OCI-LY7 (cell line): Measurements from ENCODE around the gene DDC. TPM values are rescaled to one million over a fixed set of nuclear protein-coding genes. Genes with fewer than 3 reads are reported as not detected.

Experiments
- Bru-seq: library from RNA; stranded (reverse); fragments of 400-500 nt; gene quantifications from one replicate; lab custom pipeline; 2021; lab: Mats Ljungman, UMichigan
- BruChase-seq, 2 experiments: library from RNA; stranded (reverse); fragments of 400-500 nt; gene quantifications; one replicate each; lab custom pipeline; 2021; lab: Mats Ljungman, UMichigan
- BruUV-seq: library from RNA; stranded (reverse); fragments of 400-500 nt; replicated peaks from 2 replicates; lab custom pipeline; 2021; lab: Mats Ljungman, UMichigan
- CTCF ChIA-PET: fragments of 300-600 bp; sonication (Branson Sonifier 250); formaldehyde crosslinking; loops from one replicate; lab custom pipeline; 2022; ENCODE audit warnings: antibody characterized with exemption; ENCODE audit not compliant: unreplicated experiment; lab: Charles Lee
- POLR2A ChIA-PET: fragments of 300-600 bp; sonication (Branson Sonifier 250); formaldehyde crosslinking; loops from one replicate; lab custom pipeline; 2022; ENCODE audit warnings: antibody characterized with exemption; lab: Charles Lee
- DNase-seq: peaks from one replicate; pipeline ENCODE4 v3.0.0-alpha.2; 2015; ENCODE audit warnings: low spot score
- H2AFZ ChIP-seq: fragments of 200-600 bp; sonication (generic), shearing (Covaris generic); 2 replicates; pipeline ENCODE4 v1.6.1; 2014; ENCODE audit warnings: mild to moderate bottlenecking, antibody characterized with exemption, low read length, moderate library complexity
- H3K27ac ChIP-seq: fragments of 200-600 bp; sonication (generic); 2 replicates; pipeline ENCODE4 v1.5.1; 2014; ENCODE audit warnings: mixed run types, low read depth, mild to moderate bottlenecking, moderate library complexity, low read length, inconsistent platforms; ENCODE audit not compliant: poor library complexity, severe bottlenecking
- H3K36me3 ChIP-seq: fragments of 200-600 bp; sonication (generic); 2 replicates; pipeline ENCODE4 v1.6.1; 2014; ENCODE audit warnings: mild to moderate bottlenecking, antibody characterized with exemption, low read length, moderate library complexity, mixed read lengths; ENCODE audit not compliant: insufficient read depth
- H3K4me1 ChIP-seq: fragments of 200-600 bp; sonication (generic); 2 replicates; pipeline ENCODE4 v1.5.1; 2014; ENCODE audit warnings: mild to moderate bottlenecking, low read length; ENCODE audit not compliant: insufficient read depth, poor library complexity, severe bottlenecking
- H3K4me2 ChIP-seq: fragments of 200-600 bp; sonication (generic); 2 replicates; pipeline ENCODE4 v1.6.1; 2014; ENCODE audit warnings: mild to moderate bottlenecking, low read length
- H3K4me3 ChIP-seq: fragments of 200-600 bp; sonication (generic); 2 replicates; pipeline ENCODE4 v1.5.1; 2014; ENCODE audit warnings: mild to moderate bottlenecking, low read depth, low read length; ENCODE audit not compliant: poor library complexity, severe bottlenecking
- H3K79me2 ChIP-seq: fragments of 200-600 bp; sonication (generic); 2 replicates; pipeline ENCODE4 v1.6.1; 2016; ENCODE audit warnings: low read depth, mild to moderate bottlenecking, low read length, moderate library complexity, mixed read lengths; ENCODE audit not compliant: insufficient read depth
- H3K9me2 ChIP-seq: fragments of 200-600 bp; sonication (generic); 2 replicates; pipeline ENCODE4 v1.6.1; 2016; ENCODE audit warnings: mild to moderate bottlenecking, low read length, mixed read lengths; ENCODE audit not compliant: insufficient read depth
- H3K9me3 ChIP-seq: fragments of 200-600 bp; sonication (generic); 2 replicates; pipeline ENCODE4 v1.6.1; 2014; ENCODE audit warnings: mild to moderate bottlenecking, mixed run types, low read length, mixed read lengths
- H4K20me1 ChIP-seq: fragments of 200-600 bp; sonication (generic); 2 replicates; pipeline ENCODE4 v1.6.1; 2014; ENCODE audit warnings: mild to moderate bottlenecking, antibody characterized with exemption, low read length, moderate library complexity, mixed read lengths; ENCODE audit not compliant: insufficient read depth
- EZH2phosphoT487 ChIP-seq: fragments of 200-600 bp; sonication (generic); IDR thresholded peaks from 2 replicates; pipeline ENCODE4 v1.6.1; 2018; ENCODE audit warnings: low read depth, borderline replicate concordance, mild to moderate bottlenecking, mixed run types, antibody characterized with exemption, low read length, moderate library complexity, mixed read lengths
- intact Hi-C: fragments of 100-400 bp; cut with micrococcal nuclease; formaldehyde crosslinking; loops from one replicate; pipeline ENCODE4 v1.10.0; 2022; ENCODE audit not compliant: unreplicated experiment
- long read RNA-seq: library from polyadenylated mRNA; stranded (forward); transcript quantifications from one replicate; pipeline ENCODE4 v2.0.0, GENCODE V29; 2022
- total RNA-seq, 2 experiments: library from RNA; depleted of rRNA in 1 of 2; stranded (reverse); fragments of >200 nt in 1 of 2; shearing (Covaris generic) in 1 of 2; gene quantifications; 2 replicates each; pipeline ENCODE4 v1.2.3, GENCODE V29; 2014 to 2022
- TF ChIP-seq, protein P1 (sequence below): fragments of 200-600 bp; sonication (generic); conservative IDR thresholded peaks from 2 replicates; pipeline ENCODE4 v1.5.1; 2014; ENCODE audit warnings: mild to moderate bottlenecking, antibody characterized with exemption, low read length, moderate library complexity, mixed read lengths

Gene DDC
- total RNA-seq (2014; rRNA removed; shearing (Covaris generic)) (not detected in 2 replicates), total RNA-seq (2022) (not detected in 2 replicates), Bru-seq, nascent RNA (not detected), BruChase-seq, experiment 1, labeled RNA remaining after a 6-hour chase (not detected), BruChase-seq, experiment 2, labeled RNA remaining after a 2-hour chase (not detected)
- long read RNA-seq, result 0 reads

DNA sequence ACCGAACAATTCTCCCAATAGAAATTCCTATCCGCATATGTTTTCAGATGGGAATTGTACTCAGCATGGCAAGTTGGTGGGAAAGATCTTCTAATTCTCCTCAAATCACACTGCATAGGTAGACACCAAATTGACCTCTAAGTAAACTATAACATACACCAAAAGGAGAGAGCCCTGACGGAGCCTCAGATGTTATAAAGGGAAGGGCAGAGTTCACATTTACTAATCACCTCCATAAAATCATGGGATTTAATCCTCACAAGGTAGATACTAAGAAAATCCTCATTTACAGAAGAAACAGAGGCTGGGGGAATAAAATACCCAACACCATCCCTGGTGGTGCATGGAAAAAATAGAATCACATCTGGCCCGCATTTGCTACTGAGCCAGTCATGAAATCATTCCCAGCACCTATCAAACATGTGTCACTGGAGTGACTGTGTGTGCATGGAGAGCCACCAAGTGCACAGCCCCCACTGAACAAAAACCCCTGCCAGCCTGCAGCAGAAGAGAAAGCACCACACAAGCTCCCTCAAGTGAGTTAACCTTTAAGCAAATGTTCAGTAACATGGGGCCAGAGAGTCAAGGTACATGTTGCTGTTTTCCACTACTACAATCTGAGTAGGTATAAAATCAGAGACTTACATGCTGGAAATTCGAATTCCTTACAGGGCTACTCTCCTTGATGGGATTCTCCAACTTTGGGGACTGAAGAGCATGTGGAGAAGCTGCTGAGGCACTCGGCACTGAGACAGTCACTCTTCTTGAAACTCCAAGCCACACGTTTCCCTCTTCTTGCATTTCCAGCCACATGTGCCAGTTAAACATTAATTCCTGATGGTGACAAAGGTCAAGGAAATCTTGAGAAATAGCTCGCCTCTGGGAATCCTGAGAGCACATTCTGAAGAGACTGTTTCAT is at the start of gene DDC:
DDC (minus strand) TSS at position 766 of the 919 bp plus-strand sequence. CDS start 21,320 bp downstream, outside the sequence.
- H3K36me3 ChIP-seq, result no peaks in the 10 kb centered on the region

DNA sequence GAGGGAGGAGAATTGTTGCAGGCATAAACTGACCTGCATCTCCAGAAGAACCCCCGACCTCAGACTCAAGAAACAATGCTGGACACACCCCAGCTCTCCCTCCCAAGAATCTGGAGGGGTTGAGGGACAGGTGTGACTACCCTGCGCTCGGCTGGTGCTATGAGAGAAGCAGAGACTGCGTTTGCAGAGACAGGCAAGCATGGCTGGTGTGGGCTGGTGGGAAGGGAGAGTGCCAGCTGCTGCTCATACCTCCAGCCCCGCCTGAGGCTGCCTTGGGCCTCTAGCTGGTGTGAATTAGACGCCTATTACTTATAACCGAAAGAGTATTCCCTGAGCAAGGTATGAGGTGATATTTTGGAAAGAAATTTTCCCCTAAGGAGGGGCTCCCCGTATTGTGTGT is 48.3 kb upstream of the DDC start:
- intact Hi-C loops, result no loop called here
- CTCF ChIA-PET, result no interaction called here

More for the DNA sequence above, at the start of gene DDC:
- intact Hi-C loops, result no loop called here
- TF ChIP-seq EZH2phosphoT487, result no peak
- Histone ChIP-seq H4K20me1 (no peaks in the 10 kb centered on the region), H3K4me1 (no peaks in the 10 kb centered on the region), H3K79me2 (no peaks in the 10 kb centered on the region), H3K4me2 (no peak within 1 kb of the TSS), H2AFZ (no peak within 1 kb of the TSS), H3K27ac (no peak within 1 kb of the TSS), H3K9me3 (no peaks in the 10 kb centered on the region), H3K4me3 (no peak within 1 kb of the TSS), H3K9me2 (no peaks in the 10 kb centered on the region)
- ChIA-PET POLR2A (no interaction called here), CTCF (no interaction called here)
- no peak for DNase-seq
- no TSS peak for BruUV-seq

GRCh38 chr7:50612704-50613103 is 47.5 kb upstream of the DDC start:
- no peaks in the 10 kb centered on the region for H3K4me1 ChIP-seq
- no TSS peak for BruUV-seq
- no peak for DNase-seq

More for the DNA sequence above, 48.3 kb upstream of the DDC start:
- Histone ChIP-seq H3K4me3 (no peak overlapping the region), H3K4me1 (no peaks in the 10 kb centered on the region), H2AFZ (no peak overlapping the region), H3K9me2 (no peaks in the 10 kb centered on the region), H3K27ac (no peak overlapping the region), H4K20me1 (no peaks in the 10 kb centered on the region), H3K9me3 (no peaks in the 10 kb centered on the region), H3K4me2 (no peak overlapping the region), H3K79me2 (no peaks in the 10 kb centered on the region), H3K36me3 (no peaks in the 10 kb centered on the region)
- no peak for DNase-seq
- POLR2A ChIA-PET, result interaction anchor here (1.0 kb wide), 1 partner anchor 16 kb away, joined by 3 read pairs; no protein-coding TSS in a partner anchor
- BruUV-seq, result no TSS peak
- TF ChIP-seq, protein P1, sequence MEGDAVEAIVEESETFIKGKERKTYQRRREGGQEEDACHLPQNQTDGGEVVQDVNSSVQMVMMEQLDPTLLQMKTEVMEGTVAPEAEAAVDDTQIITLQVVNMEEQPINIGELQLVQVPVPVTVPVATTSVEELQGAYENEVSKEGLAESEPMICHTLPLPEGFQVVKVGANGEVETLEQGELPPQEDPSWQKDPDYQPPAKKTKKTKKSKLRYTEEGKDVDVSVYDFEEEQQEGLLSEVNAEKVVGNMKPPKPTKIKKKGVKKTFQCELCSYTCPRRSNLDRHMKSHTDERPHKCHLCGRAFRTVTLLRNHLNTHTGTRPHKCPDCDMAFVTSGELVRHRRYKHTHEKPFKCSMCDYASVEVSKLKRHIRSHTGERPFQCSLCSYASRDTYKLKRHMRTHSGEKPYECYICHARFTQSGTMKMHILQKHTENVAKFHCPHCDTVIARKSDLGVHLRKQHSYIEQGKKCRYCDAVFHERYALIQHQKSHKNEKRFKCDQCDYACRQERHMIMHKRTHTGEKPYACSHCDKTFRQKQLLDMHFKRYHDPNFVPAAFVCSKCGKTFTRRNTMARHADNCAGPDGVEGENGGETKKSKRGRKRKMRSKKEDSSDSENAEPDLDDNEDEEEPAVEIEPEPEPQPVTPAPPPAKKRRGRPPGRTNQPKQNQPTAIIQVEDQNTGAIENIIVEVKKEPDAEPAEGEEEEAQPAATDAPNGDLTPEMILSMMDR, result no peak
- TF ChIP-seq EZH2phosphoT487, result no peak

More at GRCh38 chr7:50612704-50613103, 47.5 kb upstream of the DDC start:
- TF ChIP-seq EZH2phosphoT487, result no peak
- TF ChIP-seq, protein P1, result no peak
- Histone ChIP-seq H3K9me2 (no peaks in the 10 kb centered on the region), H2AFZ (no peak overlapping the region), H4K20me1 (no peaks in the 10 kb centered on the region), H3K4me3 (no peak overlapping the region), H3K27ac (no peak overlapping the region), H3K79me2 (no peaks in the 10 kb centered on the region), H3K4me2 (no peak overlapping the region), H3K9me3 (no peaks in the 10 kb centered on the region), H3K36me3 (no peaks in the 10 kb centered on the region)
- CTCF ChIA-PET, result no interaction called here
- POLR2A ChIA-PET, result interaction anchor here (1.0 kb wide), 1 partner anchor 16 kb away, joined by 3 read pairs; no protein-coding TSS in a partner anchor
- intact Hi-C loops, result no loop called here
